ENCODE measurements around the gene FRAS1.

GRCh38 chr4:78018271-78019049 lies 38.7 kb upstream of the FRAS1 start:
- TF ChIP-seq FOXM1 (IDR thresholded peaks at IDR 0.05; ENCODE audit: borderline replicate concordance) (no peak), BHLHE40 (IDR thresholded peaks at IDR 0.05; ENCODE audit: borderline replicate concordance) (no peak)

Data from HEK293T (cell line).